Coronary artery (tissue), 2 donors: ENCODE results near the gene SVOPL.
A peak's percentile ranks its signal among the peaks of the same experiment; 100 is the strongest.
"Not testable (repeated sequence)": the region's sequence is repeated elsewhere in the genome, so short reads cannot be mapped to it uniquely, and the experiment has no call there.

ENCODE experiments used
- DNase-seq: peaks from one replicate; pipeline ENCODE4 v3.0.0-alpha.2; 2017; ENCODE audit warnings: low spot score
- H3K27ac ChIP-seq, 2 donors: fragments of 200-600 bp; sonication (generic); one replicate each; pipeline ENCODE4 v1.5.1; 2016 to 2019
- H3K4me3 ChIP-seq: fragments of 200-600 bp; sonication (generic); 2 replicates; pipeline ENCODE4 v1.5.1; 2016; ENCODE audit warnings: mild to moderate bottlenecking, moderate library complexity
- TF ChIP-seq, protein P1 (sequence below): fragments of 200-600 bp; sonication (generic); IDR thresholded peaks from one replicate; pipeline ENCODE4 v1.5.1; 2019; ENCODE audit warnings: antibody characterized with exemption

The SVOPL gene

DNA sequence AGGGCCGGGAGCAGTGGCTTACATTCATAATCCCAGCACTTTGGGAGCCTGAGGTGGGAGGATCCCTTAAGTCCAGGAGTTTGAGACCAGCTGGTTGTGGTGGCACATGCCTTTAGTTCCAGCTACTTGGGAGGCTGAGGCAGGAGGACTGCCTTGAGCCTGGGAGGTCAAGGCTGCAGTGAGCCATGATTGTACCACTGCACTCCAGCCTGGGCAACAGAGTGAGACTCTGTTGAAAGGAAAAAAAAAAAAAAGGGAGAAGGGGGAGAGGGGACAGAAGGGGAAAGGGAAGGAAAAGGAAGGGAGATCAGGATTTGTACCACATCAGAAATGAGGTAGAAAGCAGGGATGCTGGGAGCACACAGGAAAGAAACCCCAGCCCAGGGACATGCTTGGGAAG is 38.7 kb upstream of the SVOPL start:
- DNase-seq, result no peak
- Histone ChIP-seq H3K4me3 (no peak overlapping the region), H3K27ac (no peak overlapping the region)
- TF ChIP-seq, protein P1, sequence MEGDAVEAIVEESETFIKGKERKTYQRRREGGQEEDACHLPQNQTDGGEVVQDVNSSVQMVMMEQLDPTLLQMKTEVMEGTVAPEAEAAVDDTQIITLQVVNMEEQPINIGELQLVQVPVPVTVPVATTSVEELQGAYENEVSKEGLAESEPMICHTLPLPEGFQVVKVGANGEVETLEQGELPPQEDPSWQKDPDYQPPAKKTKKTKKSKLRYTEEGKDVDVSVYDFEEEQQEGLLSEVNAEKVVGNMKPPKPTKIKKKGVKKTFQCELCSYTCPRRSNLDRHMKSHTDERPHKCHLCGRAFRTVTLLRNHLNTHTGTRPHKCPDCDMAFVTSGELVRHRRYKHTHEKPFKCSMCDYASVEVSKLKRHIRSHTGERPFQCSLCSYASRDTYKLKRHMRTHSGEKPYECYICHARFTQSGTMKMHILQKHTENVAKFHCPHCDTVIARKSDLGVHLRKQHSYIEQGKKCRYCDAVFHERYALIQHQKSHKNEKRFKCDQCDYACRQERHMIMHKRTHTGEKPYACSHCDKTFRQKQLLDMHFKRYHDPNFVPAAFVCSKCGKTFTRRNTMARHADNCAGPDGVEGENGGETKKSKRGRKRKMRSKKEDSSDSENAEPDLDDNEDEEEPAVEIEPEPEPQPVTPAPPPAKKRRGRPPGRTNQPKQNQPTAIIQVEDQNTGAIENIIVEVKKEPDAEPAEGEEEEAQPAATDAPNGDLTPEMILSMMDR, result no peak

DNA sequence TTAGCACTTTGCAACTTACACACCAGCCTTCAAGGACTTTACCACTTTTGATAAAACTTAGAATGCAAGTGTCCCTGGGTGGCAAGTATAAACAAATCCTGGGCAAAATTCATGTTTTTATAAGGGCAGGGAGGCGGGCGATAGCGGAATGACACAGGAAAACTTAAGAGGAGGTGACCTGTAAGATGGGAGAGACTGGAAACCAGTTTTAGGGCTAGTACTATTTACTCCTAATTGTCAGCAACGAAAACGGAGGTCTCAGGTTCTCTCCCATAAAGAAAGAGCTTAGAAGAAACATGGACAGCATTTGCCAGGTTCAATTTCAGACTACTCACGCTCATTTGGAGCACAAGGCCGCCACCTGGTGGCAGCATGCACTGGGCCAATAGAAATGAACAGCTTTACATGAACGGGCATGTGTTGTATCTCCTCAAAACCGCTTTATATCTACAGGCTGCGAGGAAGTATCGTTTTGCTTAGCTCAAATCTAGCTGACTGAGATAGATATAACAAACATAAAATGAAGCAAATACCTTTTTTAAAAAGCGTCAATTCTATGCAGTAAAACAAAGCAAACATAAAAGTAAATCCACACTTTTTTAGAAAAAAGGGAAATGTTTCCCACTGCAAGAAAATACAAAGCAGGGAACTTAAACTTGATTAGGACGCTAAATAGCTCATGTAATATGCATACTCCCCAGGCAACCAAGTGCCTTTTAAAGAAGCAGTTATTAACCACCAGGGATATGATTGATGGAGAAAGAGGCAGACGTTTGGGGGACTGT is 37.6 kb upstream of the SVOPL start:
- TF ChIP-seq, protein P1, result peak; percentile 59
- H3K27ac ChIP-seq, result no peak overlapping the region
- H3K4me3 ChIP-seq, result no peak overlapping the region

DNA sequence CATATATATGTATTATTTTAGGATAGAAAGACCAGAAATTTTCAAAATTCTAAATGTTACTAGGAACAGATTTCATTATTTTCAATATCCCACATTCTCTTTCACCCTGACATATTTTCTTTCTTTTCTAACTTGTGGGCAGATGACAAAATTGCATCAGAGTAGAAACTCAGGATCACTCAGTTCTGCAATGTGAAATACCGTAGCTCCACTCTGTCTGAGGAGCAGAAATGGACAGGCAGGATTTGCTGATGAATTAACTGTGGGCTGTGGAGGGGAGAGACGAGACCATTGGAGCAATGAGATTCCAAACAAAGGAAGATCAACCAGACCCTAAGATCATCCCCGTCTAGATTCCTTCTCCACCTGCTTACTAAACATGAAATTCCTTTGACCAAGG is 37.0 kb upstream of the SVOPL start:
- Histone ChIP-seq H3K4me3 (no peak overlapping the region), H3K27ac (no peak overlapping the region)
- DNase-seq, result no peak
- TF ChIP-seq, protein P1, result no peak

More for the DNA sequence above, 37.6 kb upstream of the SVOPL start:
- DNase-seq, result no peak

DNA sequence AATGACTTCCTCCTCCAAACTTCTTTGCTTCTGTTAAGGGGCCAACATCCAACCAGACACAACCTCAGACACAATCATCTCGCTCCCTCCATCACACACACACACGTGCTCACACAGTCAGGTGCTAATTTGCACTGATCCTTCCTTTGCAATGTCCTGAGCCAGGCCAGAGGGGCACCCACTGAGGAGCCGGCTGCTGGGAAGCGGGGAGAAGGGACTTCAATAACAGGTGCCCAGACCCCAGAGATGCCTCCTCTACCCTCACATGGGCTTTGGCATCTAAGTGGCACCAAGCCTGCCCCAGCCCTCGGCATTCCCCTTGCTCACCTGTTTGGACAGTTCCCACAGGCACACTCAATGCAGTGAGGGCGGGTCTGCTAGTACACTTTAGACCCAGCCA is 34.2 kb upstream of the SVOPL start:
- TF ChIP-seq, protein P1, result no peak
- Histone ChIP-seq H3K4me3 (no peak overlapping the region), H3K27ac (no peak overlapping the region)
- DNase-seq, result no peak

DNA sequence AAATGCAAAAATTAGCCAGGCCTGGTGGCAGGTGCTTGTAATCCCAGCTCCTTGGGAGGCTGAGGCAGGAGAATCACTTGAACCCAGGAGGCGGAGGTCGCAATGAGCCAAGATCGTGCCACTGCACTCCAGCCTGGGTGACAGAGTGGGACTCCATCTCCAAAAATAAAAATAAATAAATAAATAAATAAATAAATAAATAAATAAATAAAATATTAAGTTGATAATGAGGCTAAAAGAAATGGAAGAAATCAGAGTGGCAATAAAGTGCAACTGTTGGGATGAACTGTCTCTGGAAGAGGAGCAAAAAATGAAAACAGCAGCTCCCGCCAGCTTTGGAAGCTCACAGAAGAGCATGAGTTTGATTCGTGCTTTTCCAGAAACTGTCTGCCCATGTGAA is 30.6 kb upstream of the SVOPL start:
- DNase-seq, H3K4me3 ChIP-seq, H3K27ac ChIP-seq: not testable (repeated sequence)

DNA sequence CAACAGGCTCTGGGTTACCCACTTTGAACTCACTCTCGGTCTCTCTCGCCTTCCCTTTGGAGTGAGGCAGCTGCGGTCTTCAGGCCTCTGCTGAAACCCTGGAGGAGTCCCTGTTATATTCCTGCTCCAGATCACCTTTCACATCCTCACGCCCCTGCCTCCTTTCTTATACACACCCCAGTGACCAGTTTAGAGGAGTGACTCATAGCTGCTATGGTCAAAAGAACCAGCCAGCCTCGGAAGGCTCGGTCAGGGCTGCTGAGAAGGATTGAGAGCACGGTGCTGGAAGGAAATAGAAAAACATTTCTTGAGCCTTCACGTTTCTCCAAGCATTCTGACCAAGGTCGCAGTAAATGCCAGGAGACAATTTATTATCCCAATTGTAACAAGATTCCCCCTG is 28.3 kb upstream of the SVOPL start:
- H3K4me3 ChIP-seq, result no peak overlapping the region
- TF ChIP-seq, protein P1, result no peak

DNA sequence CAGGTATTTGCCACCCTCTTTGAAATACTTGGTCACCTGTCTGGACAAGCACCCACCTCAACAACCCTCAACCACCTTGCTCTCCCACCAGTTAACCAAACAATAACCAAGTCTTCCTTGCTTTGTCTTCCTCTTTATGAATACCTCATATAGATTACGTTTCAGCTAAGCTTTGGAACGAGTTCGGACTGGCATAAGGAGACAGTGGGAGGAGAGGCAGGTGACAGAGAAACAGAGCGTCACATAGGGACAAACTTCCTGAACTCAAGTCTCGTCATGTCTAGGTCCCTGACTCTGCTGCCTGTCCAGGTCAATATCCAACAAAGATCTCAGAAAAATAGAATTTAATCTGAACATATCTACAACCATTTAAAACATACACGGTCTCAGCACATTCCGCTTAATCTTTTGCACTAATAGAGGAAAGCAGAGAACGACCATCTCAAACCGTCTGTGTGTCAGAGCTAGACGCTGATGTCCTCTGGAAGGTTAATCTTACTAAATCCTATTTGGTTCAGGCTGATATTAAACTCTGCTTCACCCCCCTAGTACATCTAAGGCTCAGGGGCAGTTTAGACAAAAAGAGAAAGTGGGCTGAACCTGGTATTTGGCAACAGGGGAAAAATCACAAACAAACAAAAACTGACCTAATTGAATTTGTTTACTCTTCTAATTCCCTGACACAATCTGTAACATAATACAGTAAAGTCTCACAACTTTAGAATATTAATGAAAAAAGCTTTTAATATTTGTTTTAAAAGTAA is 26.4 kb upstream of the SVOPL start:
- DNase-seq, result no peak
- H3K27ac ChIP-seq, result no peak overlapping the region
- no peak overlapping the region for H3K4me3 ChIP-seq
- TF ChIP-seq, protein P1, result no peak

More for the DNA sequence above, 28.3 kb upstream of the SVOPL start:
- no peak overlapping the region for H3K27ac ChIP-seq
- DNase-seq, result no peak
